SK-N-DZ (cell line): ENCODE results near the gene PGLYRP3. TPM values are rescaled to one million over a fixed set of nuclear protein-coding genes. Genes with fewer than 3 reads are reported as not detected.

Experiments
- DNase-seq: peaks from one replicate; pipeline ENCODE4 v3.0.0-alpha.2; 2015; ENCODE audit warnings: low spot score
- polyA plus RNA-seq, 2 experiments: library from polyadenylated mRNA; depleted of rRNA; stranded (reverse); fragments of >200 nt; gene quantifications; 2 replicates each; pipeline ENCODE4 v1.2.3, GENCODE V29; 2014

The PGLYRP3 gene
- polyA plus RNA-seq (2014; cell fraction: cytosol; rRNA removed) = not detected in 2 replicates
- not detected in 2 replicates for polyA plus RNA-seq (2014; cell fraction: nucleus; rRNA removed)

GRCh38 chr1:153312570-153313186 lies at the start of gene PGLYRP3:
TSS of gene PGLYRP3 (minus strand) at chr1:153312952. CDS start at chr1:153310665, 2,287 bp downstream.
- DNase-seq = no peak

GRCh38 chr1:153362187-153362775 lies 49.5 kb upstream of the PGLYRP3 start:
- DNase-seq = no peak

- DNase-seq = no peak
Measured at GRCh38 chr1:153361480-153362109, 48.8 kb upstream of the PGLYRP3 start.

GRCh38 chr1:153360592-153361479 lies 48.1 kb upstream of the PGLYRP3 start:
- DNase-seq = no peak

- no peak for DNase-seq
Measured at GRCh38 chr1:153360190-153360589, 47.4 kb upstream of the PGLYRP3 start.

GRCh38 chr1:153359241-153359640 lies 46.5 kb upstream of the PGLYRP3 start:
- no peak for DNase-seq

GRCh38 chr1:153358691-153358975 lies 45.9 kb upstream of the PGLYRP3 start:
- DNase-seq = no peak

GRCh38 chr1:153357853-153358690 lies 45.3 kb upstream of the PGLYRP3 start, which contains the start of gene S100A9:
TSS of gene S100A9 (plus strand) at chr1:153357854. CDS start at chr1:153358284, 430 bp downstream.
- DNase-seq = no peak

GRCh38 chr1:153357076-153357852 lies 44.5 kb upstream of the PGLYRP3 start:
- no peak for DNase-seq

- no peak for DNase-seq
Measured at GRCh38 chr1:153356392-153357075, 43.8 kb upstream of the PGLYRP3 start.

- peak; percentile 32 for DNase-seq
Measured at GRCh38 chr1:153355445-153356071, 42.8 kb upstream of the PGLYRP3 start.

GRCh38 chr1:153354515-153355193 lies 41.9 kb upstream of the PGLYRP3 start:
- DNase-seq = no peak

- peak; percentile 34 for DNase-seq
Measured at GRCh38 chr1:153353226-153353947, 40.6 kb upstream of the PGLYRP3 start.

- peak; percentile 65 for DNase-seq
Measured at GRCh38 chr1:153352523-153352922, 39.8 kb upstream of the PGLYRP3 start.

- no peak for DNase-seq
Measured at GRCh38 chr1:153350321-153350957, 37.7 kb upstream of the PGLYRP3 start.

GRCh38 chr1:153349363-153350320 lies 36.9 kb upstream of the PGLYRP3 start:
- no peak for DNase-seq
